Kidney epithelial cell (primary cell): Measurements from ENCODE around the gene TENM3. TPM values are rescaled to one million over a fixed set of nuclear protein-coding genes. Genes with fewer than 3 reads are reported as not detected.

Experiments used
- DNase-seq: peaks from one replicate; pipeline ENCODE4 v3.0.0-alpha.2; 2010; ENCODE audit warnings: low read depth
- H3K27me3 ChIP-seq: 2 replicates; pipeline ENCODE4 v1.6.0; 2011; ENCODE audit warnings: low read length; ENCODE audit not compliant: control insufficient read depth, insufficient read depth
- H3K36me3 ChIP-seq: 2 replicates; pipeline ENCODE4 v1.5.1; 2011; ENCODE audit warnings: low read length; ENCODE audit not compliant: control insufficient read depth, insufficient read depth
- H3K4me3 ChIP-seq: 2 replicates; pipeline ENCODE4 v1.5.1; 2011; ENCODE audit warnings: low read depth, mild to moderate bottlenecking, control low read depth, low read length
- CTCF ChIP-seq: IDR thresholded peaks from 2 replicates; pipeline ENCODE4 v1.5.1; 2011; ENCODE audit warnings: mild to moderate bottlenecking, moderate library complexity, low read length, control low read depth, inconsistent platforms; ENCODE audit not compliant: insufficient read depth, poor library complexity, severe bottlenecking
- total RNA-seq: library from RNA; depleted of rRNA; stranded (reverse); fragments of >200 nt; gene quantifications from 2 replicates; pipeline ENCODE4 v1.2.3, GENCODE V29; 2015

TENM3 gene
- total RNA-seq, 1 donor from 2014 or later: 11.2 TPM

- no peak for TF ChIP-seq CTCF
- DNase-seq: no peak
- H3K36me3 ChIP-seq: no peaks in the 10 kb centered on the region
- H3K4me3 ChIP-seq: no peak overlapping the region
- H3K27me3 ChIP-seq: no peaks in the 10 kb centered on the region
Observed at GRCh38 chr4:182272151-182272550, 28.9 kb downstream of the TENM3 start.

DNA sequence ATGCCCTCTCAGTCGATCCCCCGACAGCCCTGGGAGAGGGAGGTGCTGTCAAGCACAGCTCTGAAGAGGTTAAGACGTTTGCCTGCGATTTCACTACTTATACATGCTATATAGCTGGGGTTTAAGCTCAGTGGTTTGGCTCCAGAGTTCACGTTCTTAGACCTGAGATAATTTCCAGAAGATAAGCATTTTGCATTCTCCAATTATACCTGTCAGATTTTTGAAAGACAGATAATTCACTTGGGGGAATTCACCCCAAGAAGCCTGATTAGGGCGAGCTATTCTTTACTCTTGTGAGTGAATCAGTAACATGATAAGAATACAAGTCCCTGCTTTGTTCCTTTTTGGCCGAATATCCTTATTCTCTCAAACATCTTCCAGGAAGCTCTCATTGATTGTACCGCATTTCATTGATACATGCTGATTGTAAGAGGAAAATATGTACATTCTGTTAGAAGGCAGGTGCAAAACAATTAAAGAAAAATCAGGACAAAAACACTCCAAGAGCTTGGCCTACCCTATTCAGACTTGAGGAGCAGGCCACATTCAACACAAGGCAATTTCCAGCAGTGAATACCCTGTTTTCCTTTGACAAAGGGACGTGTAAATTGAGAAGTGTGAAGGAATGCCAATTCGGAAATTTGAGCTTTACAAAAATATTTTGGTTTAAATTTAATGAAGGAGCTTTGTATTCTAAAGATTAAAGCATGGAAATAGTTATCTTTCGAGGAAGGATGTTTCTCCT lies 30.2 kb downstream of the TENM3 start:
- no peaks in the 10 kb centered on the region for H3K36me3 ChIP-seq
- no peak for DNase-seq
- no peaks in the 10 kb centered on the region for H3K27me3 ChIP-seq
- TF ChIP-seq CTCF: no peak
- no peak overlapping the region for H3K4me3 ChIP-seq

DNA sequence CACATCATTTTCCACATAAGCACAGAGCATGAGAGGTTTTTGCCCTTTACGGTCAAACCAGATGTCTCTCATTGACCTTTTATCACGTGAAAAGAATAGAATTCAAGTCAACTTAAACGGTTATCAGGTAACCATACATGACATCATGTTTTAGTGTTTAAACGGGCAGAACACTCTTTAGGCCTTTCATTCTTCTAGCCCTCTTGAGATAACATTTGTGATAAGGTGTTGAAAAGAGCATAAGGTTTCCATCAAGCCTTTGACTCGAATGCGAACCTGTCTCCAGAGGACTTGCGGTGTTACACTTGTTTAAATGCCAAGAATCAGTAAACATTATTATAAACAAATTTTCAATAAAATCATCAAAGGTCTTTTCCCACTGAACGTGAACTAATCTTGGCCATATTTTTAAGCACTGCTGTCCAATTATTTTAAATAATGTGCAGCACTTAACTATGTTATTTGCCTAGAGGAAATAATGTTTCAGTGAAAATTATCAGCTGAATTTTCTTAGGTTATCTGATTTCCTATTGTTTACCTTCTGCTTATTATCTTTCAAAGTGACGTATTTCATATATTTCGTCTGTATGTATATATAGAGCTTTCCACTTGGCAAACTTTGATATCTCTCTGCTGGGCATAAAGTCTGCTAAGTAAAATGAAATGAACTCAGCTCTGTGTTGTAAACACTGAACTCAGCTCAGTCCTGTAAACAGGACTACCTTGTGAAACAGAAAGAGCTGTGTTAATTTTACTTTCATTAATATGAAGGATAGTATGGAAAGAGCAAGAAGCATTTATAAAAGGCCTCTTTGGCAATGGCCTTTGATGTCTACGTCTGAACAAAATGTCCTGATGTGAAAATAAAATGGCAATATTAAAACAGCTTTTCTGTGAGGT lies 33.3 kb downstream of the TENM3 start:
- Histone ChIP-seq H3K27me3 (no peaks in the 10 kb centered on the region), H3K4me3 (no peak overlapping the region), H3K36me3 (no peaks in the 10 kb centered on the region)
- DNase-seq: no peak
- no peak for TF ChIP-seq CTCF

- no peak overlapping the region for H3K4me3 ChIP-seq
- no peaks in the 10 kb centered on the region for H3K36me3 ChIP-seq
- TF ChIP-seq CTCF: no peak
- no peaks in the 10 kb centered on the region for H3K27me3 ChIP-seq
- DNase-seq: no peak
Observed at GRCh38 chr4:182277377-182277776, 34.2 kb downstream of the TENM3 start.

- no peak for TF ChIP-seq CTCF
- DNase-seq: no peak
- no peaks in the 10 kb centered on the region for H3K36me3 ChIP-seq
- no peak overlapping the region for H3K4me3 ChIP-seq
- no peaks in the 10 kb centered on the region for H3K27me3 ChIP-seq
Observed at GRCh38 chr4:182278729-182279128, 35.5 kb downstream of the TENM3 start.
